HG02588 (cell line): Measurements from ENCODE around the gene TM9SF3.
"Not testable (repeated sequence)": the region's sequence is repeated elsewhere in the genome, so short reads cannot be mapped to it uniquely, and the experiment has no call there.

Source experiments
- ATAC-seq: cut with Tn5 transposase; IDR thresholded peaks from one replicate; pipeline ENCODE4 v1.9.1; 2021; ENCODE audit warnings: mild to moderate bottlenecking, moderate library complexity; ENCODE audit not compliant: unreplicated experiment

Gene TM9SF3

DNA sequence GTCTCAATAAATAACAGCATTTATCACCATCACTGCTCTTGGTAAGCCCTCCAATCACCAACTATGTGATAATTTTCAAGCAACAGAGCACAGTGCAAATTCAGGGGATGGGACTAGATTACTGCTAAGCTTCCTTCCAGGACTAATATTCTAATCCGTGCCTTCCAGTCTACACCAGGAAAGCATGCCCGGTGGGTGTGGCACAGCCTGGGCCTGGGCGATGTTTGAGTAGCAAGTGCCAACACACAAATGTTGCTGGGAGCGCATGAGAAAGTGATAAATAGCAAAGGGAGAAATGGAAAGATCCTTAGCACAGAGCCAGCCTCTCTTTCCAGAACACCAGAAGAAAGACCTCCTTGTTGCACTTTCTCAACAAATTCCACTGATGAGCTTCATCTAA, 13.5 kb upstream of the TM9SF3 start:
- ATAC-seq, result no peak

DNA sequence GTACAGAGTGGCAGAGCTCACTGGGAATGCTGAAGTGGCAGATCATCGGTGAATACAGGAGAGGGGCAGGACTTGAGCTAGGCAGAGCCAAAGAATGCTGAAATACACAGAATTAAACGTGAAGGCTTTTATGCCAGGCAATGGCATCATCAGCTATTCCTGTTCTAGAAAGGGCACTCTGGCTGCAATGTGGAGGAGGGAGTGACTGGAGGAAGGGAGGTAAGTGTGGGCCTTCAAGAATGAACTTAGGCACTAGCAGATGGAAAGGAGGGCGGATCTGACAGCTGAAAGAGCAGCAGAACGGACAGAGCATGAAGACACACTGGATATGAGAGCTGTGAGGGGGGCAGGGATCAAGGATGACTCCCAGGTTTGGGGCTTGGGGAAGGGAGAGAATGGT, 12.0 kb upstream of the TM9SF3 start:
- ATAC-seq, result no peak

DNA sequence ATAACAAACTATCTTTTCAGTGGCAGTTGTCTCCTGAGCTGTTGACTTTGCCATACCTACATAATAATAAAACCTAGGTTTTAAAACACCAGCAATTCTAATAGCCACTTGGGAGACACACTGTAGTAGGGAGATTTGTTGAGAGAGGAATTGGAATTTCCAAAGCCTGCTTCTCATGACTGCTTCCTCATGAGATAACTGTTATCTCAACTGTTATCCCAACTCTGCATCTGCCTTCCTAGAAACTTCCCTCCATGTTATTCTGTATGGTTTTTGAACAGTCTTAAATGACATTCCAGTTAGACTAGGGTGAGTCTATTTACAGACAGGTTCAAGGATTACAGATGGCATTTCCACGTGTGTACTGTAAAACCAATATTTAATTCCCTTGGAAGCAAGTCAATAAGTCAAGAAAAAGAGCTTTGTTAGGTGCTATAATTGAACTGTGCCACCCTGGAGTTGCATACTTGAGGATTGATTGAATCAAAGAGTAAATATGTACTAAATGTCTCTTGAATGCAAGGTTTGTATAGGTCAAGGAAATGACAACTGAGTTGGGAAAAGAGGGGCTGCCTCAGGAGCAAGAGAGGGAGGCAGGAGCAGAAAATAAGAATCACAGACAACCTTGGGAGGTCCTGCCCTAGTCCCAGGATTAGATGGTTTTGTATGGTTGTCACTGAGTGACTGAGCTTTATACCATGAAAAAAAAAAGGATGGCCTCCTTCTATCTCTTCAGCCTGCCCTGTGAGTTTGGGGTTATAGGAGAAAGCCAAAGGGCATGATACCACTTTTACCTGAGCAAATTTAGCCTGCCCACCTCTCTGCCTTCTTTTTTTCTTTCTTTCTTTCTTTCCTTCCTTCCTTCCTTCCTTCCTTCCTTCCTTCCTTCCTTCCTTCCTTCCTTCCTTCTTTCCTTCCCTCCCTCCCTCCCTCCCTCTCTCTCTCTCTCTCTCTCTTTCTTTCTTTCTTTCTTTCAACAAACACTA, 9.9 kb upstream of the TM9SF3 start:
- ATAC-seq, result no peak

DNA sequence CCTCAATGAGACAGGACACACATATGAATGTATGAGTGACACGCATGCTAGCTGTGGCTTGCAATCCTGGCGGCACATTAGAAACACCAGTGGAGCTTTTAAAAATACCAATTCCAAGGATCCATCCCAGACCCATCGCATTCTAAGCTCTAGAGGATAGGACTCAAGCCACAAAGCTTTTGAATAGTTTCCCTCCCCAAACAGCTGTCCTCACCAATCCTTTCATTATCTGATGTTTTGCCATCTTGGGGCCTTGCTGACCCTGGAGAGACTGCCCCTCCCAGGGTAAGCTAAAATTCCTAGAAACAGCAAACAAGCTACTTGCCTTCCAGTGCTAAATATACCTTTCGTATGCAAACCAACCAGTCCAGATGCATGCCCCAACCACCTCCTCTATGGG, 8.9 kb upstream of the TM9SF3 start:
- no peak for ATAC-seq

DNA sequence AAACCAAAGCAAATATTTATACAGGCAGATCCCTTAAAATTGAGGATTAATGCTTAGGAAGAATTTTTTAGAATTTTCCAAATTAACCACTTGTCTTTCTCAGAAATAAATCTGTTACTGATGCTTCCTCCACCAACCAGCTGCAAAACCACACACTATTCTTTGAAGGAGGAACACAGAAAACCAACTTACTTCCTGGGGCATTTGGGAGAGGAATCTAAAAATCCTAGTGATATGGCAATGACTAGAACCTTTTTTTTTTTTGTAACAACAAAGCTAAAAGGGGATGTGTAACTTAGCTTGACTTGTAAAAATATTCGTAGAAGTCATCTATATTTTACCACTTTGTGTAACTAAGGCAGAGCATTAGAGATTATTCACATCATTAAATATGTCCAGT, 5.1 kb upstream of the TM9SF3 start:
- ATAC-seq, result no peak

DNA sequence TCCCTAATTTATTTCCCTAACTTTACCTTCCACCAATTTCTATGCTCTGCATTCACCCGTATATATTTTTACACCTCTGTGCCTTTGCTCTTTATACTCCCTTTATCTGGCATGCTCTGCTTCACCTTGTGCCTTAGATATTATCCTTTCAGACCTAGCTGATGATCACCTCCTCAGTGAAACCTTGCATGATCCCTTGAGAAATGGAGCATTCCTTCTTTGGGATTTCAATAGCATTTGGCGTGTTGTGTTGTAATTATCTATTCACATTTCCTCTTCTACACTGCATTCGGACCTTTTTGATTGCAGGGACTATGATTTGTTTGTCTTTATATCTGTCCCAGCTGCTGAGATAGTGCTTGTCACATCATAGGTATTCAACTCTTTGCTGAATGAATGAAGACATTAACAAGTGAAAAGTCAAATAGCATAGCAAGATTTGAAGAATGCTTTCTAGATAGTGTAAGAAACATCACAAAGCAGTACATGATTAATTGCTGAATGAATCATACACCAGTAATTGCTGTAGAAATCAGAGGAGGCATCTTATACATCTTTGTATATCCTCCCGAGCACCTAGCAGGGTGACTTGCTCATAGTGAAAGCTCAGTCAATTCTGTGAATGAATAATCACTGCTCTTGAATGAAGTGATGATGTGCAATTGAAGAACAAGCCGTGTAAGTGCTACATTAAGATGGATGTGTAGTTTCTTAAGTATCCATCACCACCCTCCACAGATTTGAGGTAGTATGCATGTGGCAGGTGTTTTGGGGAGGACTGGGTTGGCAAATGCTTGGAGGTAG, 2.0 kb upstream of the TM9SF3 start:
- peak; percentile 32 for ATAC-seq

DNA sequence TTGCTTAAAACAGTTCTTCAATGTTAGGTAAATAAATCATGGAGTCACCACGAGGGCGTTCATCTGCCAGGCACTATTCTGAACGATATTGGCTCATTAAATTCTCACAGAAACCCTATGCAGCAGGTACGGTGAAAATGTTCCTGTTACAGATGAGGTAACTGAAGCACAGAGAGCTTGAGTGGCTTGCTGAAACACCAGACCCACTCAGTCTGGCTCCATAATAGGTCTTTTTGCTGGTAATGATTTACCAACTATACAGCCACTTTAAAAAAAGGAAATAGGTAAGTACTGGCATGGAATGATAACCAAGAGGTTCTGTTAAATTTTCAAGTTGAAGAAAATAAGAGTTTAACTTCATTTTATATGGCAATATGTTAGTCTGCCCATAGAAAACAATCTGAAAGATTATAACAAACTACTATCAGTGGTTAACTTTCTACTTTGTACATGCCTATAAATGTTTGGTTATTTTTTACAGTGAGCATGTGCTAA, 1.3 kb upstream of the TM9SF3 start:
- no peak for ATAC-seq

DNA sequence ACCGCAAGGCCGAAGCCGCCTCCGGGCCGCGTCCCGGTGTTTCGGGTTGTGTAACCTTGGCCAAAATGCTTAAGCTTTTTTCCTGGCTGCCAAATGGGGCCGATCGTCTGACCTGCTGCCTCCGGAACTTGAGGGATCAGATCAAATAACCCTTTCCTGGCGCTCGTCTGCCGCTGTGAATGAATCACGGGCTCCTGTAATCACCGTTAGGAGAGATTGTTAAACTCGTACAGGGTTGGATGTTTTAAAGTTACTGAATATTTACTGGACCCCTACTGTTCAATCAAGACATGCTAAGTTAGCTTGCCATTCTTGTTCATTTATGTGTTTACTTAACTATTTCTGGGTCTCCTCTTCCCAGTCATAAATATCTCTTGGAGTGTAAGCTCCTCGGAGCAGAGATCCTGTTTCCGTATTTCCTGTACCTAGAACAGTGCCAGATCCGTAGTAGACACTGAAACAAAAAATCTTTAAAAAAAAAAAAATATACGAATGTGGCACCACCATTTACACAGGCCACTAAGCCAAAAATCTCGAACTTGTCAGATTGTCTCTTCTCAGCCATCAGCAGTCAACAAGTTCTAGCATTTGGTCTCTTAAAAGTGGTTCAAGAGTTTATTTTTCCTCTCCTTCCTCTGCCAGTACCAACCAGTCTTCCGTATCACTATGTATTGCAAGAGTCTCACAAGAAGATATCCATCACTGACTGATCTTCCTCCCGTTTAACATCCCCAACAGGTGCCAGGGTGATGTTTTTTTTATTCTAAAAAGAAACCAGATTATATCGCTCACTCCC, 650 bp upstream of the TM9SF3 start:
- peak; percentile 8 for ATAC-seq

DNA sequence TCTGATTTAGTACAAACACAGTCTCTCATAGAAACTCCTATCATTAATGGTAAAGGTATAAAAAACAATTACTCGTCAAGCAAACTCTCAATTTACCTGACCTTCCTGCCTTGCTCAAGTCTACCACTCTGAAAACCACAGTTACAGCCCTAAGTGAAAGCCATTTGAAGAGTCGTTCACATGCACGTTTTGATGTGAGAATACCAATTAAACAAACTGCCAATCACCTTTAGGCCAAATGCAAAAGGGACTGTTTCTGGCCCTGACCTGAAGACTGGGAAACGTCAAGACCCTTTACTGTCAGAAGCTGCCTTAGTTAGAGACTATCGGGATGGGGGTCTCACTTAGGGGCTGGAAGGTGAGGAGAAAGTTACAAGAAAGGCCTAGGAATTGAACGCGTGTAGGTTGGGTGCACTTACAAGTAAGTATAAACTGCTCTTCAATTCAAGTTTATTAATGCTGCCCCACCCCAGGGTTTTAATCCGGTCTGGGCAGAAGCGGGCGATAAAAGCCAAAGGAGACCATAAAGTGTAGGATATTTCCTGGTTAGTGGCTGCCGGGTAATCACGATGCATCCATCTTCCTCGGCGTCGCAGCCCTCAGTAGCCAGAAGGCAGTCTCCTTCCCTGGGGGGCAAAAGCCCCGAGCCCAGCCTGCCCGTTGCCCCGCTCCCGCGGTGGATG, 935 bp downstream of the TM9SF3 start:
- no peak for ATAC-seq

DNA sequence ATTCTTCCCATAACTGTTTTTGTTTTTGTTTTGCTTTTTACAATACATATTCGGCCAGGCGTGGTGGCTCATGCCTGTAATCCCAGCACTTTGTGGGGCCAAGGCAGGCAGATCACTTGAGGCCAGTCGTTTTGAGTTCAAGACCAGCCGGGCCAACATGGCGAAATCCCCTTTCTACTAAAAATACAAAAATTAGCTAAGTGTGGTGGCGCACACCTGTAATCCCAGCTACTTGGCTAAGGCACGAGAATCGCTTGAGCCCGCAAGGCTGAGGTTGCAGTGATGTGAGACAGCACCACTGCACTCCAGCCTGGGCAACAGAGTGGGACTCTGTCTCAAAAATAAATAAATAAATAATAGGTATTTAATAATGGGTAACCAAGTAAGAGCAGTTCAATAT, 2.3 kb downstream of the TM9SF3 start:
- ATAC-seq, result no peak

DNA sequence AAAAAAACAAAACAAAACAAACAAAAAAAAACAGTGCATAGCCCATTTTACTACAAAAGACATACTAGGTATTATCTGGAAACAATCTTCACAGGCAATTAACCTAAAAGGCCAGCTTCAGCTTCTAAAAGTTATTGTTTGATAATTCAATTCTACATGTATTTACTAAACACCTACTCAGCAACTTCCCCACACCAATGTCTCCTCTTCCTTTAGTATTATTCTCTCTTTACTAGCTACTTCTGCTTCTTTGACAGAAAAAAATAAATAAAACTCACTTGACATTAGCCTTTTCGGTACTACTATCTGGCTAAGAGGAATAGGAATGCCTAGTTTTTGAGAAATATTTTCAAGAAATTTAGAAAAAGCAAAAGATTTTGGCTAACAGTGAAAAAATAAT, 2.8 kb downstream of the TM9SF3 start:
- ATAC-seq, result no peak

DNA sequence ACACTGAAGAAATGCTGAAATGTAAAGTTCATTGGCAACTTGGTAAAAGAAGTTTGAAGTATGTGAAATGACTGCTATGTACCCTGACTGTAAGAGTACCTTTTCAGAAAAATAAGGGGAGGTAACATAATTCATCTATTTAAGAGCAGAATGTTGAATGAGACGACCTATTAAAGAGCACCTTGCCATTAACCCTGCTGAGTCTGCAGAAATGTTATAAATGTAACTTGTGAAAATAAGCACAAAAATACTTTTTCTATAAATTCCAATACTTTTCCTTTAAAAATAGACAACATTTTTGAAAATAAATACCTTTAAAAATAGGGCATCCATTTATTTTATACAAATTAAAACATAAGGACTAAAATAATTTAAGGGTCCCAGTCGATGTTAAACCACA, 7.7 kb downstream of the TM9SF3 start:
- no peak for ATAC-seq

DNA sequence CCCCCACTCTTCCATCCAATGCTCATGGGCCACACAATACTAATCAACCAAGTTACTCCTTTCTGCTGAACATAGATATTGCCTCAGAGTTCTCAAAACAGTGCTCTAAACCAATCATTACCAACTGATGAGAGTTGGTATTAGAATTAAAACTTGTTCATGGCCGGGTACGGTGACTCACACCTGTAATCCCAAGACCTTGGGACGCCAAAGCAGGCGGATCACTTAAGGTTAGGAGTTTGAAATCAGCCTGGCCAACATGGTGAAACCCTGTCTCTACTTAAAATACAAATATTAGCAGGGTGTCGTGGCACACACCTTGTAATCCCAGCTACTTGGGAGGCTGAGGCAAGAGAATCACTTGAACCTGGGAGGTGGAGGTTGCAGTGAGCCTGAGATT, 8.2 kb downstream of the TM9SF3 start:
- ATAC-seq, result no peak

DNA sequence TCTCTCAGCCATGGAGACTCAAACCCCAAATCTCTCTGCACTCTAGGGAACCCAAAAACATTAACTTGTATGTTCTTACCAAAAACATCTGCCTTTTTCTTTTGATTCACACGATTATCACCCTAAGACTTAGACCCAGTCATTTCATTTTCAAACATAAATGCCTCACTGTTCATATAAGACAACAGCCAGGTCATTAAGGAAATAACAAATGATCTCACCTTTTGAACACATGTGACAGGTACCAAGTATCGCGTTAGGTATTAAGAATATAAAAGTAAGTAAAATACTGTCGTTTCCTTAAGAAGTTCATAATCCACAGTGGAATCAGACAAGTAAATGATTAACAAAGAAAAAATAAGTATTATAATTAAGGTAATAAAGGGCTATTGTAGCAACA, 8.8 kb downstream of the TM9SF3 start:
- ATAC-seq, result no peak

DNA sequence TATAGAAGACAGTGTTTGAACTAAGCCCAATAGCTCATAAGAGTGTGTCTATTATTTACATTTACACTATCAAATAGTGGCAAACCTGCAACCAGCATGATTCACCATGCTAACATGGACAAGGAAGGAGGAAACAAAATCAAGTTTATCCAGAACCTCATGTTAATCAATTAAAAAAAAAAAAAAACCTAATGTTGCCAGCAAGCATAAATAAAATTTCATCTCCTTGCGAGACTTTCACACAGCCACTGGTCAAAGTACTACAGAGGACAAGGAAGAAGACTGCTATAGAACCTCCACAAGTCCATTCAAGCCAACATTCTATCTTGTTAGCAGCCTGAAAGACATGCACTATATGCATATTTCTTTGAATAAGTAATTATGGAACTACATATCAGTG, 9.7 kb downstream of the TM9SF3 start:
- no peak for ATAC-seq

DNA sequence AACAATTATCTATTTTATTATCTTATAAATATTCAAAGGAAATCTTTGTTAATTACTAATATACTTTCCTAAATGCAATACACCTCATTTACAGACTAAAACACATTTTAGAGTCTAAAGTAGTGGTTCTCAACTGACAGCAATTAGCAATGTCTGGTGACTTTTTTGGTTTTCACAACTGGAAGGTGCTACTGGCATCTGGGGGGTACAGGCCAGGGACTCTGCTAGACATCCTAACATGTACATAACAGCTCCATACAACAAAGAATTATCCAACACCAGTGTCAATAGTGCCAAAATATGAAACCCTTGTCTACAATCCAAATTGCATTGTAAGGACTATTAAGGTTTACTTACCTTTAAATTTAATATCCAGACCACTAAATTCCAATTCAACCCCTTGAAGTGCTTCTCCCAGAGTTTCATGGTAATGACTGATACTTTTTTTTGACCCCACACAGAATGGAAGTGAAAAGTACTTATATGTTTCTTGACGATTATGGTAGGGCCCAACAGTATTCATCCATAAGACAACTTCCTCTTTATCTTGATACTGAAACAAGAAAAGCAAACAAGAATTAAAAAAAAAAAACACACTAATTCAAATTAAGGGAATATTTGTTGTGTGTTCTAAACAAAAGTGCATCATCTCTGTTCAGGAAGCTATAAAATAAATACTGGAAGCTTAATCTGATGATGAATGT, 10.4 kb downstream of the TM9SF3 start:
- no peak for ATAC-seq

DNA sequence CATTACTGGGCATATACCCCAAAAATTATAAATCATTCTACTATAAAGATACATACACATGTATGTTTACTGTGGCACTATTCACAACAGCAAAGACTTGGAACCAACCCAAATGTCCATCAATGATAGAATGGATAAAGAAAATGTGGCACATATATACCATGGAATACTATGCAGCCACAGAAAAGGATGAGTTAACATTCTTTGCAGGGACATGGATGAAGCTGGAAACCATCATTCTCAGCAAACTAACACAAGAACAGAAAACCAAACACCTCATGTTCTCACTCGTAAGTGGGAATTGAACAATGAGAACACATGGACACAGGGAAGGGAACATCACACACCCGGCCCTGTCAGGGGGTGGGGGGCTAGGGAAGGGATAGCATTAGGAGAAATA, 12.2 kb downstream of the TM9SF3 start:
- ATAC-seq, result not testable (repeated sequence)

DNA sequence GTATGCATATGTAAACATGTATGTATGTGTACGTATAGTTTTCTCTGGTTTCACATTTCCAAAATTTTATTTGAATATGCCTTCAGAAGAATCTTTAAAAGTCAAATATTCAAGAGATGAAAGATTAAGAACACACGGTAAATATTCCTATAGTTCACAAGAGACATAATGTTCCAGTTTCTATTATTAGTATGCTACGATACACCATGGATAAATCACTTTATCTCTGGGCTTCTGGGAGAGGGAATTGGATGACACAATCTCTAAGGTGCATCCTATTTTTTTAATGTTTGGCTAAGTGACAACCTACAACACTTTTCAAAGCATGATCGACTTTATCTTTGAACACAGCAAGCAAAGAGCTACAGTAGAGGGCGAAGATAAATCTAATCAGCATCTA, 13.8 kb downstream of the TM9SF3 start:
- ATAC-seq, result no peak

DNA sequence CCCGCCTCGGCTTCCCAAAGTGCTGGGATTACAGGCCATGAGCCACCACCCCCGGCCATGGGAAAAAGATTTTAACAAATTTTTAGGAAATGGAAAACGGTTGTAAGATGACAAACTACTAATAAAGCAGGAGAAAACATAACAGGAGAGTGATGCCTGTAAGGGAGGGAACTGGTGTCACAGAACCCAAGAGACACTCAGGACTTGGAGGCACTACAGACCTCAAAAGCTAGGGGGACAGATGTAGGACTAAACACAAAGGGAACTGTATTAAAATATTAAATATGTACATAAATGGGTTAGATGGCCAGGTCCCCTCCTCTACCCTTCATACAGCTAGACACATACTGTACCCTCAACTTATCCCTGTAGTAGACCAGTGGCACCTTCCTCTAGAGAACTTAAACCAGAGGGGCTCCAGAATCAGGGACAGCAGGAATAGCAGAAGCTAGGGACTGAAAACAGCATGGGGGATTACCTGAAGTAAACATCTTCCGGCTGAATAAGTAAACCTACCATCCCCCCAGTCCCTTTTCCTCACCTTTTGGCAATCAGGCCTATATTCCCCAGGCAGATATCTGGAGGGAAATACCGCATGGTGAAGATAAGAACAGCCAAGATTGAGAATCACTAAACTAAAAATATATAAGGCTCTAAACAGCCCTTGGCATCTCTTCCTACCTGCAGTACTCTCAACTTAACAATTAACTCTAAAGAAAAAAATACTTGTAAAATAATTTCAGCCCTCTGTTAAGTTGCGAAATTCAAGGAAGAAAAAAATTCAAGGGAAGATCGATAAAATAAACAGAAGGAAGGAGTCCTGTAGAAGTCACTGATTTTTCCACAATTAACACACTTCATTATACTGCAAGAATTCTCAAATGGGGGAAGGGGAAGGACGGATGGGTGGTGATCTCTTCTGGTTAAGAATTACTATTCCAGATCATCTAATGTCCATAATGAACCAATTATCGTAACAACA, 15.5 kb downstream of the TM9SF3 start:
- no peak for ATAC-seq
